Astrocyte of the spinal cord (primary cell): ENCODE measurements around the gene ZNF574.
"Not testable (repeated sequence)": the region's sequence is repeated elsewhere in the genome, so short reads cannot be mapped to it uniquely, and the experiment has no call there.

Source experiments
- DNase-seq: peaks from one replicate; pipeline ENCODE4 v3.0.0; 2011; ENCODE audit warnings: low read depth, low spot score
- H3K4me3 ChIP-seq: 2 replicates; pipeline ENCODE4 v1.5.1; 2011; ENCODE audit warnings: low read depth, mild to moderate bottlenecking, low read length, moderate library complexity
- CTCF ChIP-seq: IDR thresholded peaks from 2 replicates; pipeline ENCODE4 v1.5.1; 2012; ENCODE audit warnings: low read depth, mild to moderate bottlenecking, low read length, inconsistent platforms
- in situ Hi-C: cut with HindIII; loops from 2 replicates; pipeline ENCODE4 v1.10.0; 2017; ENCODE audit warnings: low sequenced_read_pairs

ZNF574 gene

GRCh38 chr19:42099336-42099925, 23.5 kb downstream of the ZNF574 start:
- H3K4me3 ChIP-seq: no peak overlapping the region
- no peak for TF ChIP-seq CTCF
- DNase-seq: no peak
- in situ Hi-C loops: no loop called here

- DNase-seq, in situ Hi-C loops, H3K4me3 ChIP-seq: not testable (repeated sequence)
Measured at GRCh38 chr19:42100241-42100640, 24.3 kb downstream of the ZNF574 start.

- no peak for DNase-seq
- no peak overlapping the region for H3K4me3 ChIP-seq
- TF ChIP-seq CTCF: no peak
- in situ Hi-C loops: no loop called here
Measured at GRCh38 chr19:42102877-42103276, 26.9 kb downstream of the ZNF574 start.

- no peak for DNase-seq
- in situ Hi-C loops: no loop called here
- H3K4me3 ChIP-seq: no peak overlapping the region
- TF ChIP-seq CTCF: no peak
Measured at GRCh38 chr19:42105368-42105767, 29.4 kb downstream of the ZNF574 start.

GRCh38 chr19:42108527-42109389, 32.8 kb downstream of the ZNF574 start:
- peak; percentile 100 for TF ChIP-seq CTCF
- peak; percentile 86 for DNase-seq
- no peak overlapping the region for H3K4me3 ChIP-seq
- in situ Hi-C loops: no loop called here

- H3K4me3 ChIP-seq: no peak overlapping the region
- no peak for DNase-seq
- in situ Hi-C loops: no loop called here
- TF ChIP-seq CTCF: no peak
Measured at GRCh38 chr19:42109896-42110295, 33.9 kb downstream of the ZNF574 start.

- TF ChIP-seq CTCF: no peak
- H3K4me3 ChIP-seq: no peak overlapping the region
- in situ Hi-C loops: no loop called here
- DNase-seq: no peak
Measured at GRCh38 chr19:42110658-42111057, 34.7 kb downstream of the ZNF574 start.
